NCI-H446 treated with DMSO at 0.1 percent for 48 hours (cell line): ENCODE measurements around the gene BEX1.
"Not testable (repeated sequence)": the region's sequence is repeated elsewhere in the genome, so short reads cannot be mapped to it uniquely, and the experiment has no call there.

Source experiments
- DNase-seq: peaks from one replicate; lab custom pipeline; 2025; lab: John Stamatoyannopoulos, UW

Gene BEX1

GRCh38 chrX:103063918-103064434 lies at the start of gene BEX1:
Gene BEX1, minus strand, starts transcription at chrX:103064171. Its CDS starts 897 bp downstream, at chrX:103063274.
- peak; percentile 86 for DNase-seq

- not testable (repeated sequence) for DNase-seq
These were observed 45.5 kb upstream of the BEX1 start for GRCh38 chrX:103109497-103109896.

GRCh38 chrX:103107836-103108235 lies 43.9 kb upstream of the BEX1 start:
- no peak for DNase-seq

- DNase-seq: not testable (repeated sequence)
These were observed 43.3 kb upstream of the BEX1 start for GRCh38 chrX:103107227-103107737.

- DNase-seq: not testable (repeated sequence)
These were observed 40.4 kb upstream of the BEX1 start for GRCh38 chrX:103104370-103104769.

GRCh38 chrX:103103866-103104265 lies 39.9 kb upstream of the BEX1 start:
- DNase-seq: not testable (repeated sequence)

- no peak for DNase-seq
These were observed 37.5 kb upstream of the BEX1 start for GRCh38 chrX:103101299-103102042.

GRCh38 chrX:103100484-103100883 lies 36.5 kb upstream of the BEX1 start:
- no peak for DNase-seq

GRCh38 chrX:103099691-103100090 lies 35.7 kb upstream of the BEX1 start:
- DNase-seq: no peak

GRCh38 chrX:103098488-103098887 lies 34.5 kb upstream of the BEX1 start:
- DNase-seq: no peak

GRCh38 chrX:103092942-103093341 lies 29.0 kb upstream of the BEX1 start, which contains the start of gene NXF3:
Gene NXF3, minus strand, starts transcription at chrX:103093143. Its CDS starts 120 bp downstream, at chrX:103093023.
- DNase-seq: no peak

- no peak for DNase-seq
These were observed 17.1 kb upstream of the BEX1 start for GRCh38 chrX:103081051-103081450.

- no peak for DNase-seq
These were observed 9.5 kb upstream of the BEX1 start for GRCh38 chrX:103073467-103073866.

GRCh38 chrX:103066606-103067005 lies 2.6 kb upstream of the BEX1 start:
- no peak for DNase-seq

- DNase-seq: peak; percentile 7
These were observed 653 bp downstream of the BEX1 start for GRCh38 chrX:103063191-103063845.

GRCh38 chrX:103061486-103061885 lies 2.5 kb downstream of the BEX1 start:
- no peak for DNase-seq

- no peak for DNase-seq
These were observed 7.1 kb downstream of the BEX1 start for GRCh38 chrX:103056902-103057301.

- no peak for DNase-seq
These were observed 11.3 kb downstream of the BEX1 start for GRCh38 chrX:103052625-103053024.

- no peak for DNase-seq
These were observed 12.6 kb downstream of the BEX1 start for GRCh38 chrX:103051260-103051789.

- not testable (repeated sequence) for DNase-seq
These were observed 30.6 kb downstream of the BEX1 start for GRCh38 chrX:103033371-103033770.

- DNase-seq: no peak
These were observed 46.4 kb downstream of the BEX1 start for GRCh38 chrX:103017542-103017941.

GRCh38 chrX:103012945-103013344 lies 51.0 kb downstream of the BEX1 start:
- no peak for DNase-seq
